KOPT-K1 (cell line): Measurements from ENCODE around the gene KCNQ1.

ENCODE experiments used
- H3K27ac ChIP-seq: fragments of 200-600 bp; sonication (generic); 2 replicates; pipeline ENCODE4 v1.5.1; 2016; ENCODE audit warnings: antibody characterized with exemption, mild to moderate bottlenecking, low read depth, low read length; ENCODE audit not compliant: poor library complexity, severe bottlenecking
- H3K36me3 ChIP-seq: fragments of 200-600 bp; sonication (generic); 2 replicates; pipeline ENCODE4 v1.5.1; 2017; ENCODE audit warnings: antibody characterized with exemption, mild to moderate bottlenecking, low read length, moderate library complexity; ENCODE audit not compliant: insufficient read depth
- H3K9me3 ChIP-seq: fragments of 200-600 bp; sonication (generic); 2 replicates; pipeline ENCODE4 v1.5.1; 2017; ENCODE audit warnings: antibody characterized with exemption, low read length, mild to moderate bottlenecking; ENCODE audit not compliant: insufficient read depth, poor library complexity, severe bottlenecking

Gene KCNQ1

GRCh38 chr11:2580571-2581001 lies 135.8 kb downstream of the KCNQ1 start:
- no peaks in the 10 kb centered on the region for H3K36me3 ChIP-seq
- no peaks in the 10 kb centered on the region for H3K9me3 ChIP-seq
- H3K27ac ChIP-seq, result no peak overlapping the region

- Histone ChIP-seq H3K27ac (no peak overlapping the region), H3K9me3 (no peaks in the 10 kb centered on the region), H3K36me3 (no peaks in the 10 kb centered on the region)
Measured at GRCh38 chr11:2581151-2581930, 136.5 kb downstream of the KCNQ1 start.

GRCh38 chr11:2581931-2582350 lies 137.1 kb downstream of the KCNQ1 start:
- Histone ChIP-seq H3K36me3 (no peaks in the 10 kb centered on the region), H3K27ac (no peak overlapping the region), H3K9me3 (no peaks in the 10 kb centered on the region)

- Histone ChIP-seq H3K27ac (no peak overlapping the region), H3K9me3 (no peaks in the 10 kb centered on the region), H3K36me3 (no peaks in the 10 kb centered on the region)
Measured at GRCh38 chr11:2582351-2582945, 137.6 kb downstream of the KCNQ1 start.

- Histone ChIP-seq H3K36me3 (no peaks in the 10 kb centered on the region), H3K27ac (no peak overlapping the region), H3K9me3 (no peaks in the 10 kb centered on the region)
Measured at GRCh38 chr11:2582946-2583604, 138.3 kb downstream of the KCNQ1 start.

- H3K27ac ChIP-seq, result no peak overlapping the region
- H3K36me3 ChIP-seq, result no peaks in the 10 kb centered on the region
- no peaks in the 10 kb centered on the region for H3K9me3 ChIP-seq
Measured at GRCh38 chr11:2583605-2583958, 138.8 kb downstream of the KCNQ1 start.

GRCh38 chr11:2584434-2584811 lies 139.6 kb downstream of the KCNQ1 start:
- no peaks in the 10 kb centered on the region for H3K36me3 ChIP-seq
- no peak overlapping the region for H3K27ac ChIP-seq
- H3K9me3 ChIP-seq, result no peaks in the 10 kb centered on the region

GRCh38 chr11:2584812-2585565 lies 140.2 kb downstream of the KCNQ1 start:
- Histone ChIP-seq H3K9me3 (no peaks in the 10 kb centered on the region), H3K27ac (no peak overlapping the region), H3K36me3 (no peaks in the 10 kb centered on the region)

- Histone ChIP-seq H3K27ac (no peak overlapping the region), H3K36me3 (no peaks in the 10 kb centered on the region)
Measured at GRCh38 chr11:2585566-2586086, 140.8 kb downstream of the KCNQ1 start.

GRCh38 chr11:2586087-2586792 lies 141.4 kb downstream of the KCNQ1 start:
- Histone ChIP-seq H3K9me3 (no peaks in the 10 kb centered on the region), H3K27ac (no peak overlapping the region), H3K36me3 (no peaks in the 10 kb centered on the region)

More at GRCh38 chr11:2585566-2586086, 140.8 kb downstream of the KCNQ1 start:
- no peaks in the 10 kb centered on the region for H3K9me3 ChIP-seq

- Histone ChIP-seq H3K9me3 (no peaks in the 10 kb centered on the region), H3K36me3 (no peaks in the 10 kb centered on the region), H3K27ac (no peak overlapping the region)
Measured at GRCh38 chr11:2586793-2587131, 142.0 kb downstream of the KCNQ1 start.

GRCh38 chr11:2587132-2587930 lies 142.5 kb downstream of the KCNQ1 start:
- H3K27ac ChIP-seq, result no peak overlapping the region
- no peaks in the 10 kb centered on the region for H3K36me3 ChIP-seq
- no peaks in the 10 kb centered on the region for H3K9me3 ChIP-seq

- Histone ChIP-seq H3K9me3 (no peaks in the 10 kb centered on the region), H3K36me3 (no peaks in the 10 kb centered on the region), H3K27ac (no peak overlapping the region)
Measured at GRCh38 chr11:2587976-2588748, 143.4 kb downstream of the KCNQ1 start.
